Activated CD8-positive, alpha-beta T cell treated with anti-CD3 and anti-CD28 coated beads for 36 hours (primary cell): ENCODE results near the gene SAP25. TPM values are rescaled to one million over a fixed set of nuclear protein-coding genes. Genes with fewer than 3 reads are reported as not detected.
A peak's percentile ranks its signal among the peaks of the same experiment; 100 is the strongest.
"Not testable (repeated sequence)": the region's sequence is repeated elsewhere in the genome, so short reads cannot be mapped to it uniquely, and the experiment has no call there.

Source experiments
- ATAC-seq: fragments of 200-7000 bp; cut with Tn5 transposase; one replicate; pipeline ENCODE4 v1.10.0; 2021; ENCODE audit warnings: mild to moderate bottlenecking, moderate library complexity
- CTCF ChIA-PET: fragments of 350-600 bp; sonication (Branson Sonifier 250); formaldehyde crosslinking; loops from one replicate; lab custom pipeline; 2021; ENCODE audit warnings: antibody characterized with exemption; lab: Charles Lee
- POLR2A ChIA-PET: fragments of 350-600 bp; sonication (Branson Sonifier 250); formaldehyde crosslinking; loops from one replicate; lab custom pipeline; 2021; ENCODE audit warnings: antibody characterized with exemption; lab: Charles Lee
- DNase-seq: peaks from one replicate; pipeline ENCODE4 v3.0.0-alpha.2; 2020
- H3K27ac Mint-ChIP-seq: one replicate; pipeline ENCODE4 v1.8.0; 2021; ENCODE audit warnings: mild to moderate bottlenecking, mixed read lengths
- H3K27me3 Mint-ChIP-seq: one replicate; pipeline ENCODE4 v1.8.0; 2021; ENCODE audit warnings: mixed read lengths
- H3K36me3 Mint-ChIP-seq: one replicate; pipeline ENCODE4 v1.8.0; 2021; ENCODE audit warnings: low read depth, mixed read lengths
- H3K4me1 Mint-ChIP-seq: one replicate; pipeline ENCODE4 v1.8.0; 2021; ENCODE audit warnings: low read depth, mixed read lengths
- H3K4me3 Mint-ChIP-seq: one replicate; pipeline ENCODE4 v1.8.0; 2021; ENCODE audit warnings: mild to moderate bottlenecking, moderate library complexity, mixed read lengths
- H3K9me3 Mint-ChIP-seq: one replicate; pipeline ENCODE4 v1.8.0; 2021; ENCODE audit warnings: mixed read lengths
- intact Hi-C: fragments of 100-400 bp; cut with micrococcal nuclease; formaldehyde crosslinking; loops from one replicate; pipeline ENCODE4 v1.10.0; 2022
- total RNA-seq, 2 experiments: library from RNA; stranded (reverse); gene quantifications; one replicate each; pipeline ENCODE4 v1.2.3, GENCODE V29; 2021
- TF ChIP-seq, protein P1 (sequence below): fragments of 200-600 bp; IDR thresholded peaks from one replicate; pipeline ENCODE4 v1.8.0; 2022; ENCODE audit warnings: antibody characterized with exemption, mild to moderate bottlenecking

SAP25 gene
- total RNA-seq, 2 experiments from 2014 or later, result 9.9 to 12.8 TPM

DNA sequence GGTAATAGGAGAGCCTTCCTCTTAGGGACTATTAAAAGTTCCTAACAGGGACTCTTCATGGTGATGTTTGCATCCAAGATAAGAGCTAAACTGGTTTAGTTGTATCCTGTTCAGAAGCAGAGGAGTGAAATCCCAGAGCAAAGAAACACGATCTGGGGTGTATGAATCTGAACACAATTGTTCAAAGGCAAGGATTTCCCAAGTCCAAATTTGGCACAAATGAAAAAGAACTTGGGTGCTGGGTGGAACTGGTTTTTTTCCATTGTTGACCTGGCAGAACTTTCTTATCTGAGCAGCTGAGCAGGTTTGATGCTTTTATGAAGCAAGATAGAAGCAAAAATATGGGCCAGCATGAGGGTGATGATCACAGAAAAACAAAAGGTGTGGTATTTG is 28.7 kb downstream of the SAP25 start:
- intact Hi-C loops, result loop anchor here (5.0 kb wide), 1 partner anchor 68 kb away; the partner anchor contains the start of gene TSC22D4
- TF ChIP-seq, protein P1, sequence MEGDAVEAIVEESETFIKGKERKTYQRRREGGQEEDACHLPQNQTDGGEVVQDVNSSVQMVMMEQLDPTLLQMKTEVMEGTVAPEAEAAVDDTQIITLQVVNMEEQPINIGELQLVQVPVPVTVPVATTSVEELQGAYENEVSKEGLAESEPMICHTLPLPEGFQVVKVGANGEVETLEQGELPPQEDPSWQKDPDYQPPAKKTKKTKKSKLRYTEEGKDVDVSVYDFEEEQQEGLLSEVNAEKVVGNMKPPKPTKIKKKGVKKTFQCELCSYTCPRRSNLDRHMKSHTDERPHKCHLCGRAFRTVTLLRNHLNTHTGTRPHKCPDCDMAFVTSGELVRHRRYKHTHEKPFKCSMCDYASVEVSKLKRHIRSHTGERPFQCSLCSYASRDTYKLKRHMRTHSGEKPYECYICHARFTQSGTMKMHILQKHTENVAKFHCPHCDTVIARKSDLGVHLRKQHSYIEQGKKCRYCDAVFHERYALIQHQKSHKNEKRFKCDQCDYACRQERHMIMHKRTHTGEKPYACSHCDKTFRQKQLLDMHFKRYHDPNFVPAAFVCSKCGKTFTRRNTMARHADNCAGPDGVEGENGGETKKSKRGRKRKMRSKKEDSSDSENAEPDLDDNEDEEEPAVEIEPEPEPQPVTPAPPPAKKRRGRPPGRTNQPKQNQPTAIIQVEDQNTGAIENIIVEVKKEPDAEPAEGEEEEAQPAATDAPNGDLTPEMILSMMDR, result no peak
- H3K4me3 Mint-ChIP-seq, result peak overlapping the region; percentile 91
- peaks cover 89% of the 10 kb centered on the region for H3K4me1 Mint-ChIP-seq
- no peaks in the 10 kb centered on the region for H3K27me3 Mint-ChIP-seq
- ATAC-seq (no peak), DNase-seq (no peak)
- peaks cover 42% of the 10 kb centered on the region for H3K36me3 Mint-ChIP-seq
- no peaks in the 10 kb centered on the region for H3K9me3 Mint-ChIP-seq
- CTCF ChIA-PET, result interaction anchor here (0.7 to 10.8 kb wide), 11 partner anchors 9 to 412 kb away, joined by 3 to 92 read pairs (median 4); partner anchors contain the start of gene TSC22D4
- H3K27ac Mint-ChIP-seq, result peak overlapping the region; percentile 99
- POLR2A ChIA-PET, result interaction anchor here (0.6 to 4.2 kb wide), 12 partner anchors 9 to 445 kb away, joined by 3 to 17 read pairs (median 4); partner anchors contain the start of genes FBXO24, LRCH4, MEPCE and ZCWPW1

DNA sequence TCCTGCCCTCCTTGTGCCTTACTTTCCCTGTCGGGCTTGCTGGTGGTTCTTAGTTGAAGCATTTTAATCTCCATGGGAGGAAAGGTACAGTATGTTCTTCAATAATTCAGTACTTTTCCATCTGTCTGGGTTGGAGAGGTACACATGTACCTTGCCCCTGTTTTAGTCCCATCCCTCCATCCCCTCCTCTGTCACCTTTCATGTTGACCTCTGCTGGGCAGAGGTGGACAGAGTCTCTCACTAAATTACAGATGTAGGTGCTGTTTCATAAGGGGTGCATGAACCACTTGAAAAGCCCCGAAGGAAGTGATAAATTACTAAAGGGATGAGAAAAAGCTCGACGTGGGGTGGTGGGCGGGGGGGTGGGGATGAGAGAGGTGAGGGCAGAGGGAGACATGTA is 29.3 kb downstream of the SAP25 start:
- no peaks in the 10 kb centered on the region for H3K27me3 Mint-ChIP-seq
- peaks cover 84% of the 10 kb centered on the region for H3K4me1 Mint-ChIP-seq
- DNase-seq, result no peak
- ChIA-PET POLR2A (interaction anchor here (0.9 to 4.2 kb wide), 7 partner anchors 8 to 444 kb away, joined by 3 to 17 read pairs (median 4); partner anchors contain the start of genes FBXO24 and LRCH4), CTCF (interaction anchor here (1.2 to 10.8 kb wide), 9 partner anchors 9 to 412 kb away, joined by 3 to 92 read pairs (median 5); partner anchors contain the start of genes POP7 and TSC22D4)
- no peaks in the 10 kb centered on the region for H3K9me3 Mint-ChIP-seq
- no peak for ATAC-seq
- TF ChIP-seq, protein P1, result no peak
- H3K36me3 Mint-ChIP-seq, result peaks cover 40% of the 10 kb centered on the region
- H3K4me3 Mint-ChIP-seq, result peak overlapping the region; percentile 91
- intact Hi-C loops, result no loop called here
- H3K27ac Mint-ChIP-seq, result peak overlapping the region; percentile 99

DNA sequence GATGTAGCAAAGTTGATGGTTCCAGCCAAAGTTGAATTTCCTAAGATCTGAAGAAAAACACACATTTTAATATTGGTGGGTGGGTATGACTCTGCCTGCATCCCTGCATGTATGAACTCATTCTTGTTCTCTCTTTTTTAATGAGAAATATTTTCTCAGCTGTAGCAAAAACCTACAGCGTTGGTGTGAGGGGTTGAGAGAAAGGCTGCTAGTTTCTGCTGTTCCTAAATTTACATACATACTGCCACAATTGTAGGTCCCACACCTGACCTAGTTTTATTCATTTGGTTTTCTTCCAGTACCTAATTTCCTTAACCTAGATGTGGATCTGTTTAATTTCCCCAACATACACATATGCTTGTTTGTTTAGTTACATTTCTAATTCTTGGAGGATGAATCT is 30.1 kb downstream of the SAP25 start:
- ATAC-seq (no peak), DNase-seq (no peak)
- intact Hi-C loops, result no loop called here
- peak overlapping the region; percentile 91 for H3K4me3 Mint-ChIP-seq
- H3K36me3 Mint-ChIP-seq, result peaks cover 35% of the 10 kb centered on the region
- H3K9me3 Mint-ChIP-seq, result no peaks in the 10 kb centered on the region
- peaks cover 77% of the 10 kb centered on the region for H3K4me1 Mint-ChIP-seq
- no peaks in the 10 kb centered on the region for H3K27me3 Mint-ChIP-seq
- CTCF ChIA-PET, result interaction anchor here (1.0 to 10.8 kb wide), 5 partner anchors 10 to 162 kb away, joined by 3 to 92 read pairs (median 4); partner anchors contain the start of genes POP7 and TSC22D4
- POLR2A ChIA-PET, result interaction anchor here (1.0 to 4.2 kb wide), 2 partner anchors 7 to 16 kb away, joined by 3 to 17 read pairs; no protein-coding TSS in a partner anchor
- TF ChIP-seq, protein P1, result no peak
- H3K27ac Mint-ChIP-seq, result peak overlapping the region; percentile 99

DNA sequence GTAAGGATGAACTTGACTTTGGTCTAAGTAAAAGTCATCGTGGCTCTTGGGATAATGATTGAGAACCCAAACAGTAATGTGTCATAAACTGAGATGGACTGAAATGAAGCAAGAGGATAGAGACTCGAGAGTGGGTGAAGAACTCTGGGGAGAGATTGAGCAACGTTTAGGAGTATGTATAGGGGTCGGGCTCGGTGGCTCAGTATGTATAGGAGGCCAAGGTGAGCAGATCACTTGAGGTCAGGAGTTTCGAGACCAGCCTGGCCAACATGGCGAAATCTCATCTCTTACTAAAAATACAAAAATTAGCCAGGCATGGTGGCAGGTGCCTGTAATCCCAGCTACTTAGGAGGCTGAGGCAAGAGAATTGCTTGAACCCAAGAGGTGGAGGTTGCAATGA is 32.4 kb downstream of the SAP25 start:
- ATAC-seq, H3K27me3 Mint-ChIP-seq, intact Hi-C loops, DNase-seq, H3K9me3 Mint-ChIP-seq: not testable (repeated sequence)
- Mint-ChIP-seq H3K36me3 (peaks cover 25% of the 10 kb centered on the region), H3K27ac (peak overlapping the region; percentile 99), H3K4me1 (peaks cover 60% of the 10 kb centered on the region), H3K4me3 (peak overlapping the region; percentile 91)
- ChIA-PET CTCF (interaction anchor here (1.0 to 10.8 kb wide), 7 partner anchors 18 to 164 kb away, joined by 3 to 75 read pairs (median 4); partner anchors contain the start of genes FBXO24, POP7 and TSC22D4), POLR2A (interaction anchor here (1.1 to 2.2 kb wide), 2 partner anchors 27 to 63 kb away, joined by 3 to 7 read pairs; partner anchors contain the start of gene TSC22D4)

DNA sequence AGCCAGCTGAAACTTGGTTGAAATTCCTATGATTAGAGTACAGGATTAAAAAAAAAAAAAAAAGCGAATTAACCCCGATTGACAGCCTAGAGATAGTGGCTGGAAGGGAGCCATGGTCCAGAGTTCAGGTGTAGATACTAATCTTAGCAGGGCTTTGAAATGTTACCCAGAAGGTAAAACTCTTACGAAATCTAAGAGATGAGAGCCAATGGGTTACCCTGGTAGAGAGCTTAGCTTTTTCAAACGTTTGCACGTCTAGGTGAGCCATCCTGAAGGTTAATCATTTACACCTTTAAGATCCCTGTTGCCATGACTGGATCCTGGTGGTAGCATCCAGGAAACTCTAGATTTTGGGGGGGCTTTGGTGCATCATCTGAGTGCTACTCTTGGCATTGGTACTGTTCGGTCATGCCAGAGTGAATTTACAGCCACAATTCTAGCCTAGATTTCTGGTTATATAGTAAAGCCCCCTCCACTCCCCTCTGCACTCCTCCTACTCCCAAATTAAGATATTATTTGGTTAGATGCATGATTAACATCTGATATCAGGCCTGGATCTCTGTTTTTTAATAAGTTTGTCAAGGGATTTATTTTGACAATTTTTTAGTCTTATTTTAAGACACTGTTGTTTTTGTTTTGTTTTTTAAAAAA is 33.5 kb downstream of the SAP25 start:
- Mint-ChIP-seq H3K36me3 (peaks cover 25% of the 10 kb centered on the region), H3K27me3 (no peaks in the 10 kb centered on the region), H3K9me3 (no peaks in the 10 kb centered on the region), H3K27ac (peak overlapping the region; percentile 81), H3K4me3 (peak overlapping the region; percentile 91), H3K4me1 (peaks cover 50% of the 10 kb centered on the region)
- CTCF ChIA-PET, result interaction anchor here (1.8 to 3.2 kb wide), 2 partner anchors 12 to 19 kb away, joined by 3 to 29 read pairs; no protein-coding TSS in a partner anchor
- intact Hi-C loops, result no loop called here
- POLR2A ChIA-PET, result interaction anchor here (1.0 to 1.3 kb wide), 2 partner anchors 9 to 104 kb away, joined by 3 to 5 read pairs; partner anchors contain the start of gene PPP1R35
- no peak for ATAC-seq
- TF ChIP-seq, protein P1, result no peak
- no peak for DNase-seq
